WTC11 (cell line): ENCODE measurements around the gene IDH1. TPM values are rescaled to one million over a fixed set of nuclear protein-coding genes. Genes with fewer than 3 reads are reported as not detected.
A peak's percentile ranks its signal among the peaks of the same experiment; 100 is the strongest.

Experiments
- ATAC-seq: fragments of 200-7000 bp; cut with Tn5 transposase; 2 replicates; pipeline ENCODE4 v1.10.0; 2021; ENCODE audit warnings: mild to moderate bottlenecking, moderate library complexity
- CTCF ChIA-PET: fragments of 300-600 bp; sonication (Branson Sonifier 250); formaldehyde crosslinking; loops from one replicate; lab custom pipeline; 2021; ENCODE audit warnings: antibody characterized with exemption; lab: Charles Lee
- POLR2A ChIA-PET: fragments of 350-600 bp; sonication (Branson Sonifier 250); formaldehyde crosslinking; loops from one replicate; lab custom pipeline; 2021; ENCODE audit warnings: antibody characterized with exemption; lab: Charles Lee
- DNase-seq: peaks from one replicate; pipeline ENCODE4 v3.0.0; 2021; ENCODE audit warnings: low spot score
- H3K27ac Mint-ChIP-seq: 2 replicates; pipeline ENCODE4 v1.8.0; 2021; ENCODE audit warnings: mixed read lengths
- H3K27me3 Mint-ChIP-seq: 2 replicates; pipeline ENCODE4 v1.8.0; 2021; ENCODE audit warnings: low read depth, mild to moderate bottlenecking, moderate library complexity, mixed read lengths
- H3K36me3 Mint-ChIP-seq: 2 replicates; pipeline ENCODE4 v1.8.0; 2021; ENCODE audit warnings: mixed read lengths
- H3K4me1 Mint-ChIP-seq: 2 replicates; pipeline ENCODE4 v1.8.0; 2022; ENCODE audit warnings: mixed read lengths
- H3K4me3 Mint-ChIP-seq: 2 replicates; pipeline ENCODE4 v1.8.0; 2021; ENCODE audit warnings: mild to moderate bottlenecking, moderate library complexity, mixed read lengths
- H3K9me3 Mint-ChIP-seq: 2 replicates; pipeline ENCODE4 v1.8.0; 2021; ENCODE audit warnings: mixed read lengths
- ATF1 ChIP-seq: sonication (generic); formaldehyde crosslinking; IDR thresholded peaks from 2 replicates; pipeline ENCODE4 v1.8.1; 2023; ENCODE audit warnings: mild to moderate bottlenecking, moderate library complexity, missing genetic modification reagents
- CTCF ChIP-seq: fragments of 200-600 bp; IDR thresholded peaks from 2 replicates; pipeline ENCODE4 v1.8.0; 2022; ENCODE audit warnings: antibody characterized with exemption
- FOXK1 ChIP-seq: sonication (generic); formaldehyde crosslinking; IDR thresholded peaks from 2 replicates; pipeline ENCODE4 v1.8.0; 2022; ENCODE audit warnings: mild to moderate bottlenecking, moderate library complexity, missing genetic modification reagents
- JAZF1 ChIP-seq: fragments of 250-450 bp; sonication (Bioruptor Pico); IDR thresholded peaks from 2 replicates; pipeline ENCODE4 v1.9.0; 2021; ENCODE audit warnings: moderate library complexity, mild to moderate bottlenecking, inconsistent platforms
- JUN ChIP-seq: sonication (generic); formaldehyde crosslinking; IDR thresholded peaks from 2 replicates; pipeline ENCODE4 v1.8.0; 2023; ENCODE audit warnings: mild to moderate bottlenecking, missing genetic modification reagents
- NFE2L1 ChIP-seq: sonication (generic); formaldehyde crosslinking; IDR thresholded peaks from 2 replicates; pipeline ENCODE4 v1.8.1; 2023; ENCODE audit warnings: missing genetic modification reagents
- NR3C1 ChIP-seq: sonication (generic); formaldehyde crosslinking; conservative IDR thresholded peaks from 2 replicates; pipeline ENCODE4 v1.8.1; 2023; ENCODE audit warnings: low read depth, mild to moderate bottlenecking, missing genetic modification reagents
- RORB ChIP-seq: fragments of 250-450 bp; sonication (Bioruptor Pico); IDR thresholded peaks from 2 replicates; pipeline ENCODE4 v1.9.0; 2021; ENCODE audit warnings: mild to moderate bottlenecking
- SMAD3 ChIP-seq: sonication (generic); formaldehyde crosslinking; IDR thresholded peaks from 2 replicates; pipeline ENCODE4 v1.8.0; 2022; ENCODE audit warnings: missing genetic modification reagents, mild to moderate bottlenecking, borderline replicate concordance
- SOX15 ChIP-seq: fragments of 250-450 bp; sonication (Bioruptor Pico); IDR thresholded peaks from 2 replicates; pipeline ENCODE4 v1.9.0; 2021; ENCODE audit warnings: mild to moderate bottlenecking
- TP53 ChIP-seq: sonication (generic); formaldehyde crosslinking; IDR thresholded peaks from 2 replicates; pipeline ENCODE4 v1.8.1; 2023; ENCODE audit warnings: mild to moderate bottlenecking, missing genetic modification reagents
- USF1 ChIP-seq: sonication (generic); formaldehyde crosslinking; IDR thresholded peaks from 2 replicates; pipeline ENCODE4 v1.8.0; 2022; ENCODE audit warnings: mild to moderate bottlenecking, missing genetic modification reagents
- ZNF219 ChIP-seq: sonication (generic); formaldehyde crosslinking; IDR thresholded peaks from 2 replicates; pipeline ENCODE4 v1.8.0; 2023; ENCODE audit warnings: missing genetic modification reagents, mild to moderate bottlenecking, borderline replicate concordance
- ZNF232 ChIP-seq: sonication (generic); formaldehyde crosslinking; IDR thresholded peaks from 2 replicates; pipeline ENCODE4 v1.8.0; 2022; ENCODE audit warnings: mild to moderate bottlenecking, missing genetic modification reagents
- total RNA-seq: library from RNA; stranded (reverse); gene quantifications from 3 replicates; pipeline ENCODE4 v1.2.3, GENCODE V29; 2021
- TF ChIP-seq, protein P1 (sequence below): fragments of 250-450 bp; sonication (Bioruptor Pico); IDR thresholded peaks from 2 replicates; pipeline ENCODE4 v2.1.2; 2022; ENCODE audit warnings: mild to moderate bottlenecking, moderate library complexity
- TF ChIP-seq, protein P2 (sequence below): sonication (generic); formaldehyde crosslinking; IDR thresholded peaks from 2 replicates; pipeline ENCODE4 v1.8.1; 2023; ENCODE audit warnings: mild to moderate bottlenecking, missing genetic modification reagents, borderline replicate concordance
- TF ChIP-seq, protein P3 (sequence below): fragments of 250-450 bp; sonication (Bioruptor Pico); conservative IDR thresholded peaks from 2 replicates; pipeline ENCODE4 v1.9.0; 2021; ENCODE audit warnings: mild to moderate bottlenecking
- TF ChIP-seq, protein P4 (sequence below): sonication (generic); formaldehyde crosslinking; IDR thresholded peaks from 2 replicates; pipeline ENCODE4 v1.8.1; 2022; ENCODE audit warnings: low read depth, missing genetic modification reagents, borderline replicate concordance

IDH1 gene
- total RNA-seq, 1 experiment from 2014 or later = 352 TPM

DNA sequence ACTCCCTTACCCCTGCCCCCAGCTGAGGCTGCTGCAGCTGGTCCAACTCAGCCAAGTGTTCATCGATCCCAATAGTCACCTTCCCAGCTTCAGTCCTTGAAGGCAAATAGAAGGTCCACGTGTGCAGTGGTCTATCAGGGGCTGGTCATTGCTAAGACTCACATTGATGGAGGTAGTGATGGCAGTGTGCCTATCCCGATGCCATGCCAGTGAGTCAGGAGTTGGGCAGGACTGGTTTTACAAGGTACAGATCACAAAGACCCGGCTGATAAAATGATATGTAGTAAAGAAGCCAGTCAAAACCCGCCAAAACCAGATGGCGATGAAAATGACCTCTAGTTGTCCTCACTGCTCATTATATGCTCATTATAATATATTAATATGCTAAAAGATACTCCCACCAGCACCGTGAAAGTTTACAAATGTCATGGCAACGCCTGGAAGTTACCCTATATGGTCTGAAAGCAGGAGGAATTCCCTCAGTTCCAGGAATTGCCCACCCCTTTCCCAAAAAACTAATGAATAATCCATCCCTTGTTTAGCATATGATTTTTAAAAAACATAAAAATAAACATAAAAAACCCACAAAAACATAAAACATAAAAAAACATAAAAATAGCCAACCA is 62.1 kb downstream of the IDH1 start:
- TF ChIP-seq SOX15 (no peak), CTCF (no peak), JAZF1 (CRISPR knock-in tag) (no peak), NFE2L1 (CRISPR knock-in tag) (no peak), RORB (no peak), ZNF232 (CRISPR knock-in tag) (no peak), FOXK1 (CRISPR knock-in tag) (no peak), SMAD3 (no peak), ATF1 (no peak)
- TF ChIP-seq, protein P1, sequence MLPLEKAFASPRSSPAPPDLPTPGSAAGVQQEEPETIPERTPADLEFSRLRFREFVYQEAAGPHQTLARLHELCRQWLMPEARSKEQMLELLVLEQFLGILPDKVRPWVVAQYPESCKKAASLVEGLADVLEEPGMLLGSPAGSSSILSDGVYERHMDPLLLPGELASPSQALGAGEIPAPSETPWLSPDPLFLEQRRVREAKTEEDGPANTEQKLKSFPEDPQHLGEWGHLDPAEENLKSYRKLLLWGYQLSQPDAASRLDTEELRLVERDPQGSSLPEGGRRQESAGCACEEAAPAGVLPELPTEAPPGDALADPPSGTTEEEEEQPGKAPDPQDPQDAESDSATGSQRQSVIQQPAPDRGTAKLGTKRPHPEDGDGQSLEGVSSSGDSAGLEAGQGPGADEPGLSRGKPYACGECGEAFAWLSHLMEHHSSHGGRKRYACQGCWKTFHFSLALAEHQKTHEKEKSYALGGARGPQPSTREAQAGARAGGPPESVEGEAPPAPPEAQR (CRISPR knock-in tag) = no peak
- Mint-ChIP-seq H3K27ac (no peak overlapping the region), H3K4me3 (no peak overlapping the region), H3K9me3 (no peaks in the 10 kb centered on the region), H3K4me1 (peaks cover 32% of the 10 kb centered on the region), H3K36me3 (no peaks in the 10 kb centered on the region), H3K27me3 (no peaks in the 10 kb centered on the region)
- ATAC-seq = no peak
- CTCF ChIA-PET = interaction anchor here (1.2 to 1.5 kb wide), 2 partner anchors 17 to 62 kb away, joined by 4 read pairs; partner anchors contain the start of gene IDH1
- DNase-seq = no peak
- POLR2A ChIA-PET = interaction anchor here (1.2 kb wide), 1 partner anchor 62 kb away, joined by 5 read pairs; no protein-coding TSS in a partner anchor

DNA sequence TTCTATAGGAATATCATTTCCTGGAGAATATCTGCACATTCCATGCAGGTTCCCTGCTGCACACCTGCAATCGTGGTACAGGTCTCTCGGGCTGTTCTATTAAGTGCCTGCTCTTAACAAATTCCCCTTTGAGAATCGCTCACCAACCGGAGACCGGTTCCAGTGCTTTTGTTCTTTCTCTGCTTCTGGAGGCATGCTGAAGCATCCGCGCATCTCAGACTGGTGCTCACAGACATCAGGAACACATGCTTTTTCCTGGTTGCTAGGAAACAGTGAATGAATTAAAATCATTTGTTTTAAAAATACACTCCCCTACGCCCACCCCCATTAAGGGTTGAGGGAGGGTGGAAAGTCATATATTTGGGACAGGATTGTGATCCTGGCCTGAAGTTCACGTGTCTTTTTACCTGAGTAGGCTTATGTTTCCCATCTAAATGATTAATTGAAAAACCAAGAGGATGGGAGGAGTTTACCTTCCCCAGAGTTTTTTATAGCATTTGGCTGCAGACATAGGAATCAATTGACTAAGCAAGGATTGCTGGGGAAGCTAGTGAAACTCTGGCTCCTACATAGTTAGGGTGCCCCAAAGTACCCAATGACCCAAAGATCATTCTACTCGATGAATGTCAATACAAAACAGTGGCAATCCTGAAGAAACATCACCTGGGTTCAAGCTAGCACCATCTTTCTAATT is 64.9 kb downstream of the IDH1 start, which contains the start of gene C2orf80:
TSS of gene C2orf80 (minus strand) at position 221 of the 694 bp plus-strand sequence. CDS start 3,044 bp downstream, outside the sequence.
- TF ChIP-seq, protein P2, sequence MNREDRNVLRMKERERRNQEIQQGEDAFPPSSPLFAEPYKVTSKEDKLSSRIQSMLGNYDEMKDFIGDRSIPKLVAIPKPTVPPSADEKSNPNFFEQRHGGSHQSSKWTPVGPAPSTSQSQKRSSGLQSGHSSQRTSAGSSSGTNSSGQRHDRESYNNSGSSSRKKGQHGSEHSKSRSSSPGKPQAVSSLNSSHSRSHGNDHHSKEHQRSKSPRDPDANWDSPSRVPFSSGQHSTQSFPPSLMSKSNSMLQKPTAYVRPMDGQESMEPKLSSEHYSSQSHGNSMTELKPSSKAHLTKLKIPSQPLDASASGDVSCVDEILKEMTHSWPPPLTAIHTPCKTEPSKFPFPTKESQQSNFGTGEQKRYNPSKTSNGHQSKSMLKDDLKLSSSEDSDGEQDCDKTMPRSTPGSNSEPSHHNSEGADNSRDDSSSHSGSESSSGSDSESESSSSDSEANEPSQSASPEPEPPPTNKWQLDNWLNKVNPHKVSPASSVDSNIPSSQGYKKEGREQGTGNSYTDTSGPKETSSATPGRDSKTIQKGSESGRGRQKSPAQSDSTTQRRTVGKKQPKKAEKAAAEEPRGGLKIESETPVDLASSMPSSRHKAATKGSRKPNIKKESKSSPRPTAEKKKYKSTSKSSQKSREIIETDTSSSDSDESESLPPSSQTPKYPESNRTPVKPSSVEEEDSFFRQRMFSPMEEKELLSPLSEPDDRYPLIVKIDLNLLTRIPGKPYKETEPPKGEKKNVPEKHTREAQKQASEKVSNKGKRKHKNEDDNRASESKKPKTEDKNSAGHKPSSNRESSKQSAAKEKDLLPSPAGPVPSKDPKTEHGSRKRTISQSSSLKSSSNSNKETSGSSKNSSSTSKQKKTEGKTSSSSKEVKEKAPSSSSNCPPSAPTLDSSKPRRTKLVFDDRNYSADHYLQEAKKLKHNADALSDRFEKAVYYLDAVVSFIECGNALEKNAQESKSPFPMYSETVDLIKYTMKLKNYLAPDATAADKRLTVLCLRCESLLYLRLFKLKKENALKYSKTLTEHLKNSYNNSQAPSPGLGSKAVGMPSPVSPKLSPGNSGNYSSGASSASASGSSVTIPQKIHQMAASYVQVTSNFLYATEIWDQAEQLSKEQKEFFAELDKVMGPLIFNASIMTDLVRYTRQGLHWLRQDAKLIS (CRISPR knock-in tag) = no peak
- no peak for TF ChIP-seq NR3C1 (CRISPR knock-in tag)
- TF ChIP-seq ZNF219 (CRISPR knock-in tag) = no peak
- TF ChIP-seq TP53 (CRISPR knock-in tag) = no peak
- TF ChIP-seq, protein P3, sequence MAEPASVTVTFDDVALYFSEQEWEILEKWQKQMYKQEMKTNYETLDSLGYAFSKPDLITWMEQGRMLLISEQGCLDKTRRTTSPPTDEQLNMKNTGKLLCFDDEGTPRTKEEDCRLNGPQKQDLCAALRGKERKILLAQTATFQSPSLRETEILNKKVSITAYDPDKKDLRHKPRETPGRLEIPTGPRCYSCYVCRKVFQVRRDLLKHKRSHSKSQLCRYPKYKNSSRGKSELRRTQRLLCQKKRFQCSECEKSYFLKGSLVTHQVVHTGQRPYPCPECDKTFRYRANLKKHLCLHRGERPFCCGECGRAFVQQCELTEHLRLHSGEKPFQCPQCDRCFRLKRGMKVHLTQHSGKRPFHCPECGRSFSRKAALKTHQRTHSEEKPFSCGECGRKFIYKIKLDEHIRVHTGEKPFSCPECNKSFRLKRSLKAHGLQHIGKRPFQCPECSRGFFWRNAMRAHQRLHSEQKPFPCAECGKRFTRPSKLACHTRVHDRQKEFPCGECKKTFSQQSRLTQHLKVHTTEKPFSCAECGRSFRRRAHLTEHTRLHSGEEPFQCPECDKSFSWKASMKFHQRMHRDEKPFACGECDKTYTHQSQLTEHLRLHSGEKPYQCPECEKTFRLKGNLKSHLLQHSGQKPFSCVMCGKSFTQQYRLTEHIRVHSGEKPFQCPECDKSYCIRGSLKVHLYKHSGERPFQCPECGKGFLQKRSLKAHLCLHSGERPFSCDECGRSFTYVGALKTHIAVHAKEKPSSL (CRISPR knock-in tag) = no peak
- no peak for TF ChIP-seq JUN (CRISPR knock-in tag)
- no peak for TF ChIP-seq USF1 (CRISPR knock-in tag)
- TF ChIP-seq, protein P4, sequence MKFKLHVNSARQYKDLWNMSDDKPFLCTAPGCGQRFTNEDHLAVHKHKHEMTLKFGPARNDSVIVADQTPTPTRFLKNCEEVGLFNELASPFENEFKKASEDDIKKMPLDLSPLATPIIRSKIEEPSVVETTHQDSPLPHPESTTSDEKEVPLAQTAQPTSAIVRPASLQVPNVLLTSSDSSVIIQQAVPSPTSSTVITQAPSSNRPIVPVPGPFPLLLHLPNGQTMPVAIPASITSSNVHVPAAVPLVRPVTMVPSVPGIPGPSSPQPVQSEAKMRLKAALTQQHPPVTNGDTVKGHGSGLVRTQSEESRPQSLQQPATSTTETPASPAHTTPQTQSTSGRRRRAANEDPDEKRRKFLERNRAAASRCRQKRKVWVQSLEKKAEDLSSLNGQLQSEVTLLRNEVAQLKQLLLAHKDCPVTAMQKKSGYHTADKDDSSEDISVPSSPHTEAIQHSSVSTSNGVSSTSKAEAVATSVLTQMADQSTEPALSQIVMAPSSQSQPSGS (CRISPR knock-in tag) = no peak
- Mint-ChIP-seq H3K4me1 (peaks cover 58% of the 10 kb centered on the region), H3K4me3 (no peak within 1 kb of the TSS), H3K36me3 (no peaks in the 10 kb centered on the region), H3K27ac (no peak within 1 kb of the TSS), H3K9me3 (no peaks in the 10 kb centered on the region), H3K27me3 (no peaks in the 10 kb centered on the region)
- peak; percentile 39 for ATAC-seq
- ChIA-PET POLR2A (no interaction called here), CTCF (no interaction called here)
- DNase-seq = no peak
